GM21390 (cell line): Measurements from ENCODE around the gene DOCK11.
"Not testable (repeated sequence)": the region's sequence is repeated elsewhere in the genome, so short reads cannot be mapped to it uniquely, and the experiment has no call there.

Experiments
- ATAC-seq: cut with Tn5 transposase; IDR thresholded peaks from one replicate; pipeline ENCODE4 v1.9.1; 2021; ENCODE audit not compliant: unreplicated experiment

The DOCK11 gene

GRCh38 chrX:118566359-118566758, 70.7 kb downstream of the DOCK11 start:
- no peak for ATAC-seq

- ATAC-seq = no peak
These were observed 74.1 kb downstream of the DOCK11 start for GRCh38 chrX:118569676-118570075.

DNA sequence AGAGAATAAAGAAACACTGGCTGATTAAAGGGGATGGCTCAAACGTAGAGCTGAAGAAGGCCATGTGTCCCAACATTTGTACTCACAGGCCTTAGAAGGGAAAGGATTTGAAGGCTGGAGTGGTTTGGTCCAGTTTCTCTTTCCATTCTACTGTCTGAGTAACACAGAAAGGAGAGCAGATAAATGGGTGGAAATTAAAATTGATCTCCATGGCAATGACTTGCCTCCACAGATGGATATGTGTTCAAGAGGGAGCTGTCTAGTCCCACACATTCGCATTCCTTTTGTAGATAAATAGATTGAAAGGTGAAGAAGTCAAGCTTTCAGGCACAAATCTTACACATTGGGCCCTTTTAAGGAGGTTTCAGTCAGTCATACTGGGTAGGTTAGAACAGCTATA, 74.6 kb downstream of the DOCK11 start:
- no peak for ATAC-seq

DNA sequence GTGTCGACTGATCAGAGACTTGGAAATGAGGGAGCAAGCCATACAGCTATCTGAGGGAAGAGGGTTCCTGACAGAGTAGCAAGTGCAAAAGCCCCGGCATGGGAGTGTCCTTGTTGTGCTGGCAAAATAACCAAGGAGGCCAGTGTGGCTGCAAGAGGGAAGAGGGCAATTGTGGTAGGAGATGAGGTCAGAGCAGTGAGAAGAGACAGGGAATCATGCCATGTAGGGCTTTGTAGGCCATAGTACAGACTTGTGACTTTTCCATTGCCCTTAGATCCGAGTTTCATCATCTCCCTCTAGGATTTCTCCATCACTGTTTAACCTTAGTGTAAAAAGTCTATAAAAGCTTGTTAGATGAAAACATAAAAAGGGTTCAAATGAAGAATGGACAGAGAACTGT, 76.2 kb downstream of the DOCK11 start:
- ATAC-seq = no peak

- ATAC-seq = no peak
These were observed 79.1 kb downstream of the DOCK11 start for GRCh38 chrX:118574666-118575065.

GRCh38 chrX:118577041-118577440, 81.4 kb downstream of the DOCK11 start:
- no peak for ATAC-seq

DNA sequence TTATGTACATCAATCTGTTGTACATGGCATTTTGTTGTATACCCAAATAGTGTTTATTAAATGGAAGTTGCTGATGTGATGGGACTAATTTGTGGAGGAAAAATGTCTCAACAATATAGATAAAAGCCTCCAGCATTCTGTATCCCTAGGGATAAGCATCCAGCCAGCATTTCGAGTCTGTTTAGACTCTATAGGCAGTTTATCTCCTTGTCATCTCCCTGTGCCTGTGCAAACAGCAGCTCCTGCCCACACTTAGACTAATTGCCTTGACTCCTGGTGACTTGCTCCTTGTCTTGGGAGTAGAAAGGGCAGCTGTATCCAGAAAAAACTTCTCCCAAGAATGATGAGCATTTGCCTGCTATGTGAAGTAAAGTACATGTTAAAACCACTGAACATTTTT, 83.8 kb downstream of the DOCK11 start:
- ATAC-seq = no peak

GRCh38 chrX:118582926-118583325, 87.3 kb downstream of the DOCK11 start:
- ATAC-seq = not testable (repeated sequence)

GRCh38 chrX:118583781-118584180, 88.2 kb downstream of the DOCK11 start:
- ATAC-seq = no peak

DNA sequence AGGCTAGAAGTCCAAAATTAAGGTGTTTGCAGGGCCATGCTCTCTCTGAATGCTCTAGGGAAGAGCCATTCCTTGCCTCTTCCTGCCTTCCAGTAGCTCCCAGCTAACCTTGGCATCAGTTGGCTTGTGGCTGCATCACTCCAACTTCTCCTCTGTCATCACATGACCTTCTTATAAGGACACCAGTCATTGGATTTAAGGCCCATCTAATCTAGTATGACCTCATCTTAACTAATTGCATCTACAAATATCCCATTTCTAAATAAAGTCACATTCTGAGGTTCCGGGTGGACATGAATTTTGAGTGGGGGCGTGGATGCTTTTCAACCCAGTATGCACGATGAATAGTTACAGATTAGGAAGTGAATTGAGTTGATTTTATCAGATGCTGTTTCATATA, 89.7 kb downstream of the DOCK11 start:
- no peak for ATAC-seq

DNA sequence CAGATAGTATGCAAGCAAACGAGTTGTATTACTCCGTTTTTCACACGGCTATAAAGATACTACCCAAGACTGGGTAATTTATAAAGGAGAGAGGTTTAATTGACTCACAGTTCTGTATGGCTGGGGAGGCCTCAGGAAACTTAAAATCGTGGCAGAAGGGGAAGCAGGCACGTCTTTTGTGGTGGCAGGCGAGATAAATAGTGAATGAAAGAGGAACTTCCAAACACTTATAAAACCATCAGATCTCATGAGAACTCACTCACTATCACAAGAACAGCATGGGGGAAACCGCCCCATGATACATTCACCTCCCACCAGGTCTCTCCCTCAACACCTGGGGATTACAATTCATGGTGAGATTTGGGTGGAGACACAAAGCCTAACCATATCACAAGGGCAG, 90.6 kb downstream of the DOCK11 start:
- ATAC-seq = not testable (repeated sequence)

DNA sequence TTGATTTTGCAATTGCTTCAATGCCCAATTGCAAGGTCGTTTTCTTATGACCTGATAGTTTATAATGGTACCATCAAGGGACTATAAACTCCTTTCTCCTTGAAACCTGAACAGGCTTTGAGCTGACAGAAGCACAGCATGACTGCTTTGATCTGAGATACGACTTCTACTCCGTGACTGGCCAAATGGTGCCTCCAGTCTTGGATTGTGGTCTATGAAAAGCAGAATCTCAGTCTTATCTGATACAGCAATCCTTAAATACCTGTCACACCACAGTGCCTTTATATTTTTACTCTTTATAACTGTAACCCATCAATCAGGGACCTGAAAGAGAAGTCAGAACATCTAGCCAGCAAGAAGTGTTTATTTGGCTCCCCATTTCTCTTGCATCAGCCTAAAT, 93.1 kb downstream of the DOCK11 start:
- no peak for ATAC-seq

GRCh38 chrX:118589227-118589626, 93.6 kb downstream of the DOCK11 start:
- ATAC-seq = no peak

GRCh38 chrX:118593407-118593806, 97.8 kb downstream of the DOCK11 start:
- no peak for ATAC-seq

DNA sequence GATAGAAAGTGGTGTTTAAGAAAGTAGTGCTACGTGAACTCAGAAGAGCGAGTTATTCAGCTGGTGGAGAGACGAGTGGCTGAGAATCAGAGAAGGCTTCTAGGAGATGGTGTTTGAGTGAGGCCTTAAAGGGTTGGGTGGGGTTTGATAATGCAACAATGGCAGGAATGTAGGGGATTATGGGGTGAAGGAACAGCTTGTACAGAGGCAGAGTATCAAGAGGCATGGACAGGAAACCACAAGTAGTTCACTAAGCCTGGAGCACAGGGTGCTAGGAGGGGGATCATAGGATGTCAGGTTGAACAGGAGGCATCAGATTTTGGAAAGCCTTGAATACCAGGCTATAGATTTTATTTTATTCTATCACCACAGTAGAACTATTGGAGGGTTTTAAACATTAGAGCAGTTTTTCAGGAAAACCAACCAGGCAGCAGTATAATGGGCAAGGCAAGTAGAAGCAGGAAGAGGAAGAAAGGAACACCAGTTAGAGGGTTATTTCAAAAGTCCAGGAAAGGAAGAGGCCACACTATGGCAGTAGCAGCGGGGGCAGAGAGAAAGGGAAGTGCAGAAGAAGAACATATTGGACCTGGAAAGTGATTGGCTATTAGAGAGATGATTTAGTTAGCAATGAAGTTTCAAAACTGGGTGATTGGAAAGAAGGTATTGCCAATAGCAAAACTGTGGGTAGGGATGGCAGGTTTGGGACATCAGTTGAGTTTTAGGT, 99.2 kb downstream of the DOCK11 start:
- ATAC-seq = no peak

- no peak for ATAC-seq
These were observed 100.0 kb downstream of the DOCK11 start for GRCh38 chrX:118595501-118596042.

DNA sequence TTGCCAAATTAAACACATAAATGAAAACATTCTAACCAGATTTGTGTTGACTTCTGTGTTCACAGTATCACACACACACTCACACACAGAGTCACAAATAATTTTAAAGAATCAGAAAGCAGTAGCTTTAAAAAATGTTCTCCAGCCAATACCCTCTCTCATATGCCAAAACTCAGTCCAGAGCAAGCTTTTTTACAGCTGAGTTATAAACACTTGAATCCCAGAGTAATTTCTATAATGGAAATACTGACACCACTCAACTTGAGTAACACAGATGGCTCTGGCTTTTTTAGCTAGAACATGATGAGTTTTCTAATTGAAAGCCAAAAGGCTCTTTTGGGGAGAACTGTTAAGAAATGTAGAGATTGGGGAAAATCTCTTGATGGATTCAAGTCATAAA, 100.8 kb downstream of the DOCK11 start:
- no peak for ATAC-seq

DNA sequence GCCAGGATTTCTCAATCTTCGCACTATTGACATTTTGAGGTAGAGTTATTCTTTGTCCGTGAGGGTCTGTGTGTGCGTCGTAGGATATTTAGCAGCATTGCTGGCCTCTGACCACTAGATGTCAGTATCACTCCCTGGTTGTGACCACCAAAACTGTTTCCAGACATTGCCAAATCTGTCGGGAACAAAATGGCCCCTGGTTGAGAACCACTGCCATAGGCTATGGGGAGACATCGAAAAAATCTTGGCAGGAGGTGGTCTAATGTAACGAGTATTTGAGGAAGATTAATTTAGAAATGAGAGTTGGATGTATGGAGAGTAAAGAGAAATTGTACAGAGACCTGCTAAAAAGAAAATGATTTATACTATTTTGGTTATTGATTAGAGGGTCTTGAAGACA, 108.4 kb downstream of the DOCK11 start:
- no peak for ATAC-seq

DNA sequence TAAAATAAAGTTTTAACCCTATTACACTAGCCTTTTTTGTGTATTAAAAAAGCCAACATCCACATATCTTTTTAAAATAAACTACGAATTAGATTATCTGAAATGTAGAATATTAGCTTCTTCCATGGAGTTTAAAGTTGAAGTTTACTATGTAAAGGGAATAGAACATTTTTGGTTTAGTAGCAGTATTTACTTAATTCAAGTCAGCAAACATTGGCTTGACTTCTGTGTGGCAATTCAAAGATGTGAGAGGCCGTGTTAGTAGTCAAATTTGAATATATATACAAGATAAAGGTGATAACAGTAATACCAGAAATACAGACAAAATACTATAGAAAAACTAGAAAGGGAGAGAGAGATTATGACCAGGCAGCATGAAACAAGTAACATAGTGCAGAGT, 116.7 kb downstream of the DOCK11 start:
- ATAC-seq = no peak

DNA sequence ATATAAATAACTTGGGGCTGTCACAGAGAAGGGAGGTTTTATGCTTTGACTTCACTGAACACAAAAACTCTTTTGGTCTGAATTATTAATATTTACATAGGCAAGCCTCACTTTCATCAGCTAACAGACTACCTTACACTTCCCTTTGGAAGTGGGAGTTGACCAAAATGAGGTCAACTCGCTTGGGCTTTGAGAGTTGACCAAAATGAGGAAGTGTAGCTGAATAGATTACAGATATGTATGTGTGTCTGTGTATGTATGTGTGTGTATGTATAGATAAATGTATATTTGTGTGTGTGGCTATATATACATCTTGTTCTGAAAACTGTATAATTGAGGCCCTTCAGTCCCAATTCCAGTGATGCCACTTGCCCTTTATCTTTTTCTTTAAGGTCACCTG, 118.5 kb downstream of the DOCK11 start:
- no peak for ATAC-seq

- ATAC-seq = no peak
These were observed 119.5 kb downstream of the DOCK11 start for GRCh38 chrX:118615141-118615540.

GRCh38 chrX:118621081-118621759, 125.6 kb downstream of the DOCK11 start:
- ATAC-seq = no peak
